H9 (cell line): ENCODE results near the gene MCM8. TPM values are rescaled to one million over a fixed set of nuclear protein-coding genes. Genes with fewer than 3 reads are reported as not detected.

Experiments used
- DNase-seq: peaks from one replicate; pipeline ENCODE4 v3.0.0-alpha.2; 2017
- H2AFZ ChIP-seq: one replicate; pipeline ENCODE4 v1.6.1; 2013; ENCODE audit warnings: mild to moderate bottlenecking, low read length, control low read depth, moderate library complexity
- H2AK5ac ChIP-seq: 2 replicates; pipeline ENCODE4 v1.6.1; 2013; ENCODE audit warnings: low read length, control low read depth, mixed read lengths; ENCODE audit not compliant: insufficient read length
- H2BK120ac ChIP-seq: one replicate; pipeline ENCODE4 v1.6.1; 2013; ENCODE audit warnings: low read depth, mild to moderate bottlenecking, low read length, control low read depth, inconsistent platforms; ENCODE audit not compliant: poor library complexity, severe bottlenecking
- H2BK12ac ChIP-seq: 2 replicates; pipeline ENCODE4 v1.6.1; 2013; ENCODE audit warnings: low read length, control low read depth, mixed read lengths, low read depth; ENCODE audit not compliant: insufficient read length
- H2BK15ac ChIP-seq: 2 replicates; pipeline ENCODE4 v1.6.1; 2013; ENCODE audit warnings: low read depth, low read length, control low read depth
- H2BK20ac ChIP-seq: one replicate; pipeline ENCODE4 v1.6.1; 2013; ENCODE audit warnings: low read depth, mild to moderate bottlenecking, low read length, control low read depth, inconsistent platforms; ENCODE audit not compliant: poor library complexity, severe bottlenecking
- H2BK5ac ChIP-seq: 2 replicates; pipeline ENCODE4 v1.6.1; 2013; ENCODE audit warnings: low read length, control low read depth, mixed read lengths; ENCODE audit not compliant: insufficient read length
- H3K14ac ChIP-seq: 2 replicates; pipeline ENCODE4 v1.6.1; 2013; ENCODE audit warnings: low read length, control low read depth; ENCODE audit not compliant: insufficient read depth
- H3K18ac ChIP-seq: 2 replicates; pipeline ENCODE4 v1.6.1; 2013; ENCODE audit warnings: low read depth, mild to moderate bottlenecking, mixed read lengths, low read length, control low read depth; ENCODE audit not compliant: insufficient read length
- H3K23ac ChIP-seq: 2 replicates; pipeline ENCODE4 v1.6.1; 2013; ENCODE audit warnings: low read length, control low read depth, mixed read lengths, low read depth; ENCODE audit not compliant: insufficient read length
- H3K23me2 ChIP-seq: 2 replicates; pipeline ENCODE4 v1.6.1; 2013; ENCODE audit warnings: low read depth, mild to moderate bottlenecking, mixed read lengths, low read length, control low read depth; ENCODE audit not compliant: insufficient read length, poor library complexity, severe bottlenecking
- H3K27ac ChIP-seq: 2 replicates; pipeline ENCODE4 v1.5.1; 2013; ENCODE audit warnings: low read length, control low read depth, mixed read lengths, low read depth; ENCODE audit not compliant: insufficient read length
- H3K27me3 ChIP-seq: 2 replicates; pipeline ENCODE4 v1.6.1; 2013; ENCODE audit warnings: low read length, control low read depth, inconsistent platforms; ENCODE audit not compliant: insufficient read depth
- H3K4ac ChIP-seq: 2 replicates; pipeline ENCODE4 v1.6.1; 2013; ENCODE audit warnings: low read depth, mild to moderate bottlenecking, control low read depth, inconsistent platforms, low read length, moderate library complexity
- H3K4me1 ChIP-seq: 2 replicates; pipeline ENCODE4 v1.6.1; 2013; ENCODE audit warnings: low read length, control low read depth, inconsistent platforms; ENCODE audit not compliant: insufficient read depth
- H3K4me2 ChIP-seq: 2 replicates; pipeline ENCODE4 v1.6.1; 2013; ENCODE audit warnings: low read length, control low read depth, mixed read lengths; ENCODE audit not compliant: insufficient read length, insufficient read depth
- H3K56ac ChIP-seq: 2 replicates; pipeline ENCODE4 v1.6.1; 2013; ENCODE audit warnings: low read depth, mild to moderate bottlenecking, mixed read lengths, low read length, control low read depth; ENCODE audit not compliant: insufficient read length
- H3K79me1 ChIP-seq: 2 replicates; pipeline ENCODE4 v1.6.1; 2013; ENCODE audit warnings: low read depth, mild to moderate bottlenecking, moderate library complexity, low read length, control low read depth, inconsistent platforms; ENCODE audit not compliant: insufficient read depth, poor library complexity, severe bottlenecking
- H3K79me2 ChIP-seq: 2 replicates; pipeline ENCODE4 v1.6.1; 2013; ENCODE audit warnings: low read length, control low read depth, inconsistent platforms; ENCODE audit not compliant: insufficient read depth
- H3K9ac ChIP-seq: 2 replicates; pipeline ENCODE4 v1.6.1; 2013; ENCODE audit warnings: low read length, control low read depth, mixed read lengths; ENCODE audit not compliant: insufficient read length; ENCODE audit errors: extremely low read depth
- H3K9me3 ChIP-seq: one replicate; pipeline ENCODE4 v1.6.1; 2013; ENCODE audit warnings: low read depth, low read length, inconsistent platforms; ENCODE audit not compliant: control insufficient read depth
- H3T11ph ChIP-seq: one replicate; pipeline ENCODE4 v1.6.1; 2013; ENCODE audit warnings: mild to moderate bottlenecking, low read length, control low read depth, inconsistent platforms
- H4K20me1 ChIP-seq: one replicate; pipeline ENCODE4 v1.6.1; 2013; ENCODE audit not compliant: control insufficient read depth, insufficient read length, insufficient read depth
- H4K5ac ChIP-seq: 2 replicates; pipeline ENCODE4 v1.6.1; 2013; ENCODE audit warnings: low read depth, mild to moderate bottlenecking, mixed read lengths, low read length, control low read depth; ENCODE audit not compliant: insufficient read length
- H4K8ac ChIP-seq: replicated peaks from 2 replicates; pipeline ENCODE4 v1.6.1; 2013; ENCODE audit warnings: low read length, control low read depth, mixed read lengths, low read depth; ENCODE audit not compliant: insufficient read length
- H4K91ac ChIP-seq: 2 replicates; pipeline ENCODE4 v1.6.1; 2013; ENCODE audit warnings: low read depth, mild to moderate bottlenecking, moderate library complexity, mixed read lengths, low read length, control low read depth; ENCODE audit not compliant: insufficient read length
- H3K27ac Mint-ChIP-seq, 3 experiments: 2 replicates in 2 of 3; 3 replicates in 1 of 3; pipeline ENCODE4 v1.8.0; 2020 to 2021; ENCODE audit warnings: mixed read lengths in 3 of 3, mild to moderate bottlenecking in 1 of 3, moderate library complexity in 1 of 3
- H3K27me3 Mint-ChIP-seq: 2 replicates; pipeline ENCODE4 v1.8.0; 2021; ENCODE audit warnings: low read depth, mild to moderate bottlenecking, moderate library complexity, mixed read lengths
- H3K36me3 Mint-ChIP-seq, 3 experiments: 2 replicates in 2 of 3; 3 replicates in 1 of 3; pipeline ENCODE4 v1.8.0; 2020 to 2021; ENCODE audit warnings: low read depth in 3 of 3, mixed read lengths in 3 of 3; ENCODE audit not compliant: insufficient read depth in 1 of 3
- H3K4me1 Mint-ChIP-seq, 2 experiments: 2 replicates each; pipeline ENCODE4 v1.8.0; 2020; ENCODE audit warnings: mixed read lengths in 2 of 2
- H3K4me3 Mint-ChIP-seq, 2 experiments: 2 replicates in 1 of 2; 3 replicates in 1 of 2; pipeline ENCODE4 v1.8.0; 2020 to 2021; ENCODE audit warnings: mild to moderate bottlenecking in 2 of 2, mixed read lengths in 2 of 2, moderate library complexity in 1 of 2
- H3K9me3 Mint-ChIP-seq, 2 experiments: 2 replicates in 1 of 2; 3 replicates in 1 of 2; pipeline ENCODE4 v1.8.0; 2020; ENCODE audit warnings: mild to moderate bottlenecking in 2 of 2, mixed read lengths in 2 of 2, moderate library complexity in 1 of 2
- WGBS: extraction: QIAGEN DNeasy Blood & Tissue Kit; methylation state at CpG from one replicate; pipeline ENCODE4 v1.1.7; 2013; ENCODE audit warnings: missing lambda C conversion rate, low lambda C conversion rate, mixed read lengths; ENCODE audit not compliant: insufficient read length; ENCODE audit errors: extremely low coverage; 5-methylcytosine and 5-hydroxymethylcytosine counted together
- total RNA-seq: library from RNA; stranded (reverse); gene quantifications from 2 replicates; pipeline ENCODE4 v1.2.1, GENCODE V29; 2021
- TF ChIP-seq, protein P1 (sequence below): fragments of 200-600 bp; sonication (generic); conservative IDR thresholded peaks from 3 replicates; pipeline ENCODE4 v1.8.0; 2021; ENCODE audit warnings: antibody characterized with exemption, mild to moderate bottlenecking

MCM8 gene
- total RNA-seq, 1 experiment from 2014 or later, result 32.2 TPM

GRCh38 chr20:5945963-5946362 is 4.5 kb upstream of the MCM8 start:
- Mint-ChIP-seq H3K27me3 (no peaks in the 10 kb centered on the region; the same call in 1 of the 2 replicates), H3K27ac (no peak overlapping the region), H3K9me3 (no peaks in the 10 kb centered on the region), H3K4me1 (peaks cover 8% of the 10 kb centered on the region in 2 experiments), H3K36me3 (peaks cover 12 to 74% (median 43%) of the 10 kb centered on the region in 3 experiments; a peak in 5 of 7 replicates), H3K4me3 (no peak overlapping the region)
- Histone ChIP-seq H3K18ac (no peak overlapping the region), H3K79me1 (peaks cover 13% of the 10 kb centered on the region), H3K56ac (no peak overlapping the region), H2AFZ (no peak overlapping the region), H3K27ac (no peak overlapping the region), H2AK5ac (no peak overlapping the region), H2BK15ac (no peak overlapping the region), H3K4me1 (no peaks in the 10 kb centered on the region; the same call in 1 of the 2 replicates), H3K79me2 (peaks cover 3% of the 10 kb centered on the region; the same call in 1 of the 2 replicates), H3K23me2 (peaks cover 7% of the 10 kb centered on the region), H2BK12ac (no peak overlapping the region), H3K9me3 (no peaks in the 10 kb centered on the region), H3K27me3 (no peaks in the 10 kb centered on the region), H3K14ac (no peak overlapping the region), H3K4me2 (no peak overlapping the region), H4K91ac (no peak overlapping the region), H2BK120ac (no peak overlapping the region), H3T11ph (no peak overlapping the region), H3K4ac (no peak overlapping the region), H3K23ac (no peak overlapping the region), H4K8ac (no peak overlapping the region), H4K20me1 (no peaks in the 10 kb centered on the region), H3K9ac (no peak overlapping the region), H2BK5ac (no peak overlapping the region), H4K5ac (no peak overlapping the region), H2BK20ac (no peak overlapping the region)
- no CpG with 5 or more reads among the region's 3 CpGs for WGBS
- TF ChIP-seq, protein P1, sequence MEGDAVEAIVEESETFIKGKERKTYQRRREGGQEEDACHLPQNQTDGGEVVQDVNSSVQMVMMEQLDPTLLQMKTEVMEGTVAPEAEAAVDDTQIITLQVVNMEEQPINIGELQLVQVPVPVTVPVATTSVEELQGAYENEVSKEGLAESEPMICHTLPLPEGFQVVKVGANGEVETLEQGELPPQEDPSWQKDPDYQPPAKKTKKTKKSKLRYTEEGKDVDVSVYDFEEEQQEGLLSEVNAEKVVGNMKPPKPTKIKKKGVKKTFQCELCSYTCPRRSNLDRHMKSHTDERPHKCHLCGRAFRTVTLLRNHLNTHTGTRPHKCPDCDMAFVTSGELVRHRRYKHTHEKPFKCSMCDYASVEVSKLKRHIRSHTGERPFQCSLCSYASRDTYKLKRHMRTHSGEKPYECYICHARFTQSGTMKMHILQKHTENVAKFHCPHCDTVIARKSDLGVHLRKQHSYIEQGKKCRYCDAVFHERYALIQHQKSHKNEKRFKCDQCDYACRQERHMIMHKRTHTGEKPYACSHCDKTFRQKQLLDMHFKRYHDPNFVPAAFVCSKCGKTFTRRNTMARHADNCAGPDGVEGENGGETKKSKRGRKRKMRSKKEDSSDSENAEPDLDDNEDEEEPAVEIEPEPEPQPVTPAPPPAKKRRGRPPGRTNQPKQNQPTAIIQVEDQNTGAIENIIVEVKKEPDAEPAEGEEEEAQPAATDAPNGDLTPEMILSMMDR, result no peak
- no peak for DNase-seq
